GM23338 (cell line): ENCODE data around the gene NIN. TPM values are rescaled to one million over a fixed set of nuclear protein-coding genes. Genes with fewer than 3 reads are reported as not detected.
A peak's percentile ranks its signal among the peaks of the same experiment; 100 is the strongest.

Experiments used
- ATAC-seq: fragments of 200-7000 bp; cut with Tn5 transposase; 3 replicates; pipeline ENCODE4 v1.9.1; 2020
- DNase-seq: peaks from one replicate; pipeline ENCODE4 v3.0.0-alpha.2; 2015; ENCODE audit warnings: low spot score
- H2AFZ ChIP-seq: fragments of 200-600 bp; sonication (generic); 2 replicates; pipeline ENCODE4 v1.8.0; 2016; ENCODE audit warnings: antibody characterized with exemption, mild to moderate bottlenecking, moderate library complexity
- H3F3A ChIP-seq: fragments of 200-600 bp; sonication (generic); replicated peaks from 2 replicates; pipeline ENCODE4 v1.8.0; 2017; ENCODE audit warnings: antibody characterized with exemption, mixed run types, low read depth
- H3K27ac ChIP-seq: fragments of 200-600 bp; sonication (generic); 2 replicates; pipeline ENCODE4 v1.6.1; 2016; ENCODE audit warnings: low read depth
- H3K27me3 ChIP-seq: fragments of 200-600 bp; sonication (generic); 2 replicates; pipeline ENCODE4 v1.8.0; 2016; ENCODE audit warnings: mild to moderate bottlenecking, mixed run types, moderate library complexity; ENCODE audit not compliant: insufficient read depth
- H3K36me3 ChIP-seq: fragments of 200-600 bp; sonication (generic); 2 replicates; pipeline ENCODE4 v1.8.0; 2016; ENCODE audit warnings: mild to moderate bottlenecking; ENCODE audit not compliant: insufficient read depth
- H3K4me1 ChIP-seq: fragments of 200-600 bp; sonication (generic); 2 replicates; pipeline ENCODE4 v1.8.0; 2016; ENCODE audit warnings: mild to moderate bottlenecking, moderate library complexity; ENCODE audit not compliant: insufficient read depth
- H3K4me2 ChIP-seq: fragments of 200-600 bp; sonication (generic); 2 replicates; pipeline ENCODE4 v1.7.1; 2017; ENCODE audit warnings: mixed run types
- H3K4me3 ChIP-seq: fragments of 200-600 bp; sonication (generic); 2 replicates; pipeline ENCODE4 v1.6.1; 2016; ENCODE audit warnings: mixed run types
- H3K79me2 ChIP-seq: fragments of 200-600 bp; sonication (generic); replicated peaks from 2 replicates; pipeline ENCODE4 v1.8.0; 2017; ENCODE audit warnings: mild to moderate bottlenecking; ENCODE audit not compliant: insufficient read depth
- H3K9me2 ChIP-seq: fragments of 200-600 bp; sonication (generic); 2 replicates; pipeline ENCODE4 v1.8.0; 2017; ENCODE audit not compliant: insufficient read depth
- H4K20me1 ChIP-seq: fragments of 200-600 bp; sonication (generic); replicated peaks from 2 replicates; pipeline ENCODE4 v1.8.0; 2017; ENCODE audit warnings: mild to moderate bottlenecking; ENCODE audit not compliant: insufficient read depth
- H3K27ac Mint-ChIP-seq: 2 replicates; pipeline ENCODE4 v1.8.0; 2020; ENCODE audit warnings: inconsistent platforms, mild to moderate bottlenecking, moderate library complexity, mixed read lengths
- H3K27me3 Mint-ChIP-seq: 3 replicates; pipeline ENCODE4 v1.8.0; 2022; ENCODE audit warnings: low read depth, mild to moderate bottlenecking, moderate library complexity, mixed read lengths, inconsistent platforms; ENCODE audit not compliant: insufficient read depth, poor library complexity
- H3K36me3 Mint-ChIP-seq: 3 replicates; pipeline ENCODE4 v1.8.0; 2021; ENCODE audit warnings: low read depth, mild to moderate bottlenecking, inconsistent platforms, moderate library complexity, mixed read lengths
- H3K4me1 Mint-ChIP-seq: 3 replicates; pipeline ENCODE4 v1.8.0; 2020; ENCODE audit warnings: mild to moderate bottlenecking, inconsistent platforms, mixed read lengths
- H3K4me3 Mint-ChIP-seq: 3 replicates; pipeline ENCODE4 v1.8.0; 2021; ENCODE audit warnings: moderate library complexity, mild to moderate bottlenecking, inconsistent platforms, mixed read lengths
- H3K9me3 Mint-ChIP-seq: 3 replicates; pipeline ENCODE4 v1.8.0; 2020; ENCODE audit warnings: moderate library complexity, mild to moderate bottlenecking, inconsistent platforms, mixed read lengths
- CREB1 ChIP-seq: fragments of 250-450 bp; sonication (Bioruptor Pico); IDR thresholded peaks from 2 replicates; pipeline ENCODE4 v1.5.0; 2020; ENCODE audit warnings: low read depth, mild to moderate bottlenecking, moderate library complexity
- CTCF ChIP-seq, 2 experiments: fragments of 200-600 bp in 1 of 2; sonication (generic) in 1 of 2; conservative IDR thresholded peaks; 2 replicates each; pipeline versions ENCODE4 v1.5.1 to v1.6.1; 2016 to 2017; ENCODE audit warnings: antibody characterized with exemption in 2 of 2, low read depth in 2 of 2, mild to moderate bottlenecking in 2 of 2, moderate library complexity in 1 of 2
- ETS1 ChIP-seq: IDR thresholded peaks from 2 replicates; pipeline ENCODE4 v1.6.1; 2016; ENCODE audit warnings: antibody characterized with exemption
- EZH2 ChIP-seq: fragments of 200-600 bp; sonication (generic); IDR thresholded peaks from one replicate; pipeline ENCODE4 v1.8.0; 2017; ENCODE audit warnings: antibody characterized with exemption, mild to moderate bottlenecking, low read depth; ENCODE audit not compliant: unreplicated experiment
- NANOG ChIP-seq: IDR thresholded peaks from 2 replicates; pipeline ENCODE4 v1.6.1; 2016; ENCODE audit warnings: antibody characterized with exemption, borderline replicate concordance
- POLR2AphosphoS5 ChIP-seq: IDR thresholded peaks from 2 replicates; pipeline ENCODE4 v1.6.1; 2016; ENCODE audit warnings: antibody characterized with exemption, low read depth
- REST ChIP-seq: IDR thresholded peaks from one replicate; pipeline ENCODE4 v1.6.1; 2018; ENCODE audit warnings: antibody characterized with exemption; ENCODE audit not compliant: unreplicated experiment
- STAT1 ChIP-seq: IDR thresholded peaks from one replicate; pipeline ENCODE4 v1.6.1; 2016; ENCODE audit warnings: antibody characterized with exemption; ENCODE audit not compliant: unreplicated experiment
- ZNF114 ChIP-seq: fragments of 250-450 bp; sonication (Bioruptor Pico); IDR thresholded peaks from 2 replicates; pipeline ENCODE4 v1.5.0; 2020; ENCODE audit warnings: mild to moderate bottlenecking, moderate library complexity
- ZNF331 ChIP-seq: fragments of 250-450 bp; sonication (Bioruptor Pico); IDR thresholded peaks from 2 replicates; pipeline ENCODE4 v1.5.0; 2020; ENCODE audit warnings: low read depth, mild to moderate bottlenecking, moderate library complexity
- ZNF462 ChIP-seq: fragments of 250-450 bp; sonication (Bioruptor Pico); IDR thresholded peaks from 2 replicates; pipeline ENCODE4 v1.5.0; 2020; ENCODE audit warnings: mild to moderate bottlenecking, moderate library complexity
- polyA plus RNA-seq: library from polyadenylated mRNA; unstranded; fragments of >200 nt; fragmentation: Nextera tagmentation; extraction: Ambion mirVana; gene quantifications from 2 replicates; pipeline ENCODE4 v1.2.1, GENCODE V29; 2016
- total RNA-seq: library from RNA; depleted of rRNA; stranded (reverse); fragments of >200 nt; shearing (Covaris generic); gene quantifications from 2 replicates; pipeline ENCODE4 v1.2.3, GENCODE V29; 2014

The NIN gene
- total and polyA plus RNA-seq, 2 experiments from 2014 or later, result 7.4 to 17.4 TPM

GRCh38 chr14:50726372-50727107 lies 104.4 kb downstream of the NIN start:
- no peak for TF ChIP-seq ZNF114 (CRISPR knock-in tag)
- no peak for TF ChIP-seq ETS1
- TF ChIP-seq NANOG, result no peak
- no peak for TF ChIP-seq ZNF462 (CRISPR knock-in tag)
- no peak for TF ChIP-seq CTCF (conservative IDR thresholded peaks at IDR 0.05; ENCODE audit: low read depth in 2 of 2)
- no peak for TF ChIP-seq REST
- TF ChIP-seq STAT1, result no peak
- no peak for TF ChIP-seq ZNF331 (CRISPR knock-in tag)
- no peak for TF ChIP-seq POLR2AphosphoS5
- TF ChIP-seq CREB1 (CRISPR knock-in tag), result no peak
- TF ChIP-seq EZH2, result no peak
- no peak overlapping the region for H3K4me3 Mint-ChIP-seq
- no peak overlapping the region for H2AFZ ChIP-seq
- H3F3A ChIP-seq, result no peaks in the 10 kb centered on the region
- H3K9me2 ChIP-seq, result no peaks in the 10 kb centered on the region
- no peak overlapping the region for H3K4me2 ChIP-seq
- H3K36me3 ChIP-seq, result peaks cover 7% of the 10 kb centered on the region; the same call in 1 of the 2 replicates
- peaks cover 42% of the 10 kb centered on the region for H3K36me3 Mint-ChIP-seq
- peaks cover 7% of the 10 kb centered on the region; the same call in 1 of the 3 replicates for H3K9me3 Mint-ChIP-seq
- no peaks in the 10 kb centered on the region for H3K27me3 ChIP-seq
- no peak overlapping the region for H3K4me3 ChIP-seq
- DNase-seq (no peak), ATAC-seq (no peak)
- H3K79me2 ChIP-seq, result no peaks in the 10 kb centered on the region
- H3K27ac ChIP-seq, result no peak overlapping the region
- peak overlapping the region; percentile 6; the same call in 1 of the 2 replicates for H3K27ac Mint-ChIP-seq
- no peaks in the 10 kb centered on the region for H3K4me1 ChIP-seq
- H3K27me3 Mint-ChIP-seq, result no peaks in the 10 kb centered on the region
- H3K4me1 Mint-ChIP-seq, result no peaks in the 10 kb centered on the region
- no peaks in the 10 kb centered on the region; the same call in 1 of the 2 replicates for H4K20me1 ChIP-seq
